Measurements from ENCODE around the gene RARRES1.

The RARRES1 gene

GRCh38 chr3:158728851-158729250, 3.4 kb downstream of the RARRES1 start:
- TF ChIP-seq HOXA7 (CRISPR knock-in tag; IDR thresholded peaks at IDR 0.05; ENCODE audit: borderline replicate concordance) (no peak), ZNF19 (tag by site-specific recombination; IDR thresholded peaks at IDR 0.05; ENCODE audit: low read depth) (no peak), ZNF473 (tag by site-specific recombination; IDR thresholded peaks at IDR 0.05) (no peak), ZNF791 (tag by site-specific recombination; IDR thresholded peaks at IDR 0.05) (no peak), YY1 (tag by site-specific recombination; IDR thresholded peaks at IDR 0.05) (no peak), ZNF623 (tag by site-specific recombination; IDR thresholded peaks at IDR 0.05) (no peak), KLF17 (tag by site-specific recombination; IDR thresholded peaks at IDR 0.05) (no peak), ZXDB (tag by site-specific recombination; IDR thresholded peaks at IDR 0.05) (no peak), ZNF549 (tag by site-specific recombination; IDR thresholded peaks at IDR 0.05) (no peak), CTCF (tag by site-specific recombination; IDR thresholded peaks at IDR 0.05) (no peak), KLF8 (tag by site-specific recombination; IDR thresholded peaks at IDR 0.05) (no peak), KLF1 (tag by site-specific recombination; IDR thresholded peaks at IDR 0.05) (no peak), ZNF184 (tag by site-specific recombination; IDR thresholded peaks at IDR 0.05) (no peak), ZIC2 (tag by site-specific recombination; IDR thresholded peaks at IDR 0.05) (no peak), INSM2 (tag by site-specific recombination; IDR thresholded peaks at IDR 0.05) (no peak), GLI4 (tag by site-specific recombination; IDR thresholded peaks at IDR 0.05) (no peak)
- ChIA-PET POLR2A (no interaction called here), CTCF (interaction anchor here (1.2 to 4.2 kb wide), 9 partner anchors 9 to 70 kb away, joined by 3 to 23 read pairs (median 4); no protein-coding TSS in a partner anchor)
- Histone ChIP-seq H3K9me3 (ENCODE audit: control insufficient read depth, insufficient read depth, low read depth, low read length) (no peaks in the 10 kb centered on the region), H3K36me3 (ENCODE audit: control insufficient read depth in 2 of 2, insufficient read depth in 1 of 2, low read length in 2 of 2) (no peaks in the 10 kb centered on the region), H3K4me1 (ENCODE audit: control insufficient read depth, insufficient read depth, low read length) (peaks cover under 1% of the 10 kb centered on the region), H3K27ac (ENCODE audit: extremely low read depth, low read depth, low read length) (no peak overlapping the region), H3K4me3 (ENCODE audit: low read depth, low read length) (no peak overlapping the region)

- Histone ChIP-seq H3K27ac (ENCODE audit: extremely low read depth, low read depth, low read length) (no peak overlapping the region), H3K9me3 (ENCODE audit: control insufficient read depth, insufficient read depth, low read depth, low read length) (no peaks in the 10 kb centered on the region), H3K4me3 (ENCODE audit: low read depth, low read length) (no peak overlapping the region), H3K4me1 (ENCODE audit: control insufficient read depth, insufficient read depth, low read length) (peaks cover 4% of the 10 kb centered on the region), H3K36me3 (ENCODE audit: control insufficient read depth in 2 of 2, insufficient read depth in 1 of 2, low read length in 2 of 2) (no peaks in the 10 kb centered on the region)
- ChIA-PET POLR2A (no interaction called here), CTCF (interaction anchor here (0.6 to 4.2 kb wide), 18 partner anchors 9 to 1580 kb away, joined by 3 to 23 read pairs (median 4); no protein-coding TSS in a partner anchor)
- TF ChIP-seq ZNF658 (tag by site-specific recombination; IDR thresholded peaks at IDR 0.05) (no peak), SP2 (tag by site-specific recombination; IDR thresholded peaks at IDR 0.05) (no peak), ZNF324 (tag by site-specific recombination; IDR thresholded peaks at IDR 0.05) (no peak)
Observed at GRCh38 chr3:158728061-158728377, 4.2 kb downstream of the RARRES1 start.
